ENCODE results near the gene DIO3. TPM values are rescaled to one million over a fixed set of nuclear protein-coding genes. Genes with fewer than 3 reads are reported as not detected.

DIO3 gene
- polyA plus RNA-seq, 1 donor from 2014 or later, result 49.2 TPM

DNA sequence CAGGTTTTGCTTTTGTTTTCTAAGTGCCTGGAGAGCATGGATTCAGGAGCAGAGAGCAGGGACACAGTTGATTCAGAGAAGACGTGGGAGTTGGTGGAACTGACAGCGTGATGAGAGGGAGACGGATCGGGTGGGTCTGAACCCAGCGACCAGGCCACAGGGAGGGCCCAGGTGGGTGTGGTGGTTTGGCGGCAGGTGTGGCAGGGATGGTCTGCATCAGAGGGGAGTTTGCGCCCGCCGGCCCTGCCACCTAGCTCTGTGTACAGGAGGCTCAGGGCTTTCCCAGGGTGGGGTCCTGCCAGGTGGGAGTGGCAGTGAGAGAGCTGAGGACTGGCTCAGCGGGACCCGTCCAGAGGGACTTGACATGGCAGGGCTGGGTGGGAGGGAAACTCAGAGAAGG is 33.3 kb upstream of the DIO3 start:
- Histone ChIP-seq H4K20me1 (ENCODE audit: insufficient read depth) (no peaks in the 10 kb centered on the region), H3K27me3 (ENCODE audit: insufficient read depth, low read depth, low read length) (no peaks in the 10 kb centered on the region), H3K36me3 (ENCODE audit: insufficient read depth, low read length) (no peaks in the 10 kb centered on the region), H3K9me2 (ENCODE audit: insufficient read depth, low read length) (no peaks in the 10 kb centered on the region), H3K79me2 (replicated peaks; ENCODE audit: insufficient read depth, low read length) (no peaks in the 10 kb centered on the region), H3F3A (ENCODE audit: insufficient read depth, low read length, poor library complexity, severe bottlenecking) (no peaks in the 10 kb centered on the region), H3K4me3 (ENCODE audit: low read length) (no peak overlapping the region), H3K9me3 (ENCODE audit: low read length) (no peaks in the 10 kb centered on the region), H3K9ac (ENCODE audit: low read length) (no peak overlapping the region), H2AFZ (ENCODE audit: low read depth, low read length) (no peak overlapping the region), H3K27ac (ENCODE audit: low read length) (no peak overlapping the region), H3K4me2 (ENCODE audit: low read length) (no peak overlapping the region)
- TF ChIP-seq RAD21 (conservative IDR thresholded peaks at IDR 0.05) (no peak), MXI1 (conservative IDR thresholded peaks at IDR 0.05; ENCODE audit: poor library complexity, severe bottlenecking) (no peak), TAF1 (IDR thresholded peaks at IDR 0.05; ENCODE audit: low read depth) (no peak), EP300 (conservative IDR thresholded peaks at IDR 0.05; ENCODE audit: poor library complexity, severe bottlenecking) (no peak), POLR2AphosphoS5 (IDR thresholded peaks at IDR 0.05) (no peak), SMC3 (conservative IDR thresholded peaks at IDR 0.05; ENCODE audit: poor library complexity) (no peak), EZH2 (IDR thresholded peaks at IDR 0.05; ENCODE audit: borderline replicate concordance, insufficient read depth, low read length, poor library complexity, severe bottlenecking) (no peak)
- TF ChIP-seq, protein P1, sequence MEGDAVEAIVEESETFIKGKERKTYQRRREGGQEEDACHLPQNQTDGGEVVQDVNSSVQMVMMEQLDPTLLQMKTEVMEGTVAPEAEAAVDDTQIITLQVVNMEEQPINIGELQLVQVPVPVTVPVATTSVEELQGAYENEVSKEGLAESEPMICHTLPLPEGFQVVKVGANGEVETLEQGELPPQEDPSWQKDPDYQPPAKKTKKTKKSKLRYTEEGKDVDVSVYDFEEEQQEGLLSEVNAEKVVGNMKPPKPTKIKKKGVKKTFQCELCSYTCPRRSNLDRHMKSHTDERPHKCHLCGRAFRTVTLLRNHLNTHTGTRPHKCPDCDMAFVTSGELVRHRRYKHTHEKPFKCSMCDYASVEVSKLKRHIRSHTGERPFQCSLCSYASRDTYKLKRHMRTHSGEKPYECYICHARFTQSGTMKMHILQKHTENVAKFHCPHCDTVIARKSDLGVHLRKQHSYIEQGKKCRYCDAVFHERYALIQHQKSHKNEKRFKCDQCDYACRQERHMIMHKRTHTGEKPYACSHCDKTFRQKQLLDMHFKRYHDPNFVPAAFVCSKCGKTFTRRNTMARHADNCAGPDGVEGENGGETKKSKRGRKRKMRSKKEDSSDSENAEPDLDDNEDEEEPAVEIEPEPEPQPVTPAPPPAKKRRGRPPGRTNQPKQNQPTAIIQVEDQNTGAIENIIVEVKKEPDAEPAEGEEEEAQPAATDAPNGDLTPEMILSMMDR (IDR thresholded peaks at IDR 0.05; ENCODE audit: poor library complexity, severe bottlenecking), result no peak
- TF ChIP-seq, protein P2, sequence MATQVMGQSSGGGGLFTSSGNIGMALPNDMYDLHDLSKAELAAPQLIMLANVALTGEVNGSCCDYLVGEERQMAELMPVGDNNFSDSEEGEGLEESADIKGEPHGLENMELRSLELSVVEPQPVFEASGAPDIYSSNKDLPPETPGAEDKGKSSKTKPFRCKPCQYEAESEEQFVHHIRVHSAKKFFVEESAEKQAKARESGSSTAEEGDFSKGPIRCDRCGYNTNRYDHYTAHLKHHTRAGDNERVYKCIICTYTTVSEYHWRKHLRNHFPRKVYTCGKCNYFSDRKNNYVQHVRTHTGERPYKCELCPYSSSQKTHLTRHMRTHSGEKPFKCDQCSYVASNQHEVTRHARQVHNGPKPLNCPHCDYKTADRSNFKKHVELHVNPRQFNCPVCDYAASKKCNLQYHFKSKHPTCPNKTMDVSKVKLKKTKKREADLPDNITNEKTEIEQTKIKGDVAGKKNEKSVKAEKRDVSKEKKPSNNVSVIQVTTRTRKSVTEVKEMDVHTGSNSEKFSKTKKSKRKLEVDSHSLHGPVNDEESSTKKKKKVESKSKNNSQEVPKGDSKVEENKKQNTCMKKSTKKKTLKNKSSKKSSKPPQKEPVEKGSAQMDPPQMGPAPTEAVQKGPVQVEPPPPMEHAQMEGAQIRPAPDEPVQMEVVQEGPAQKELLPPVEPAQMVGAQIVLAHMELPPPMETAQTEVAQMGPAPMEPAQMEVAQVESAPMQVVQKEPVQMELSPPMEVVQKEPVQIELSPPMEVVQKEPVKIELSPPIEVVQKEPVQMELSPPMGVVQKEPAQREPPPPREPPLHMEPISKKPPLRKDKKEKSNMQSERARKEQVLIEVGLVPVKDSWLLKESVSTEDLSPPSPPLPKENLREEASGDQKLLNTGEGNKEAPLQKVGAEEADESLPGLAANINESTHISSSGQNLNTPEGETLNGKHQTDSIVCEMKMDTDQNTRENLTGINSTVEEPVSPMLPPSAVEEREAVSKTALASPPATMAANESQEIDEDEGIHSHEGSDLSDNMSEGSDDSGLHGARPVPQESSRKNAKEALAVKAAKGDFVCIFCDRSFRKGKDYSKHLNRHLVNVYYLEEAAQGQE (IDR thresholded peaks at IDR 0.05; ENCODE audit: borderline replicate concordance), result no peak

DNA sequence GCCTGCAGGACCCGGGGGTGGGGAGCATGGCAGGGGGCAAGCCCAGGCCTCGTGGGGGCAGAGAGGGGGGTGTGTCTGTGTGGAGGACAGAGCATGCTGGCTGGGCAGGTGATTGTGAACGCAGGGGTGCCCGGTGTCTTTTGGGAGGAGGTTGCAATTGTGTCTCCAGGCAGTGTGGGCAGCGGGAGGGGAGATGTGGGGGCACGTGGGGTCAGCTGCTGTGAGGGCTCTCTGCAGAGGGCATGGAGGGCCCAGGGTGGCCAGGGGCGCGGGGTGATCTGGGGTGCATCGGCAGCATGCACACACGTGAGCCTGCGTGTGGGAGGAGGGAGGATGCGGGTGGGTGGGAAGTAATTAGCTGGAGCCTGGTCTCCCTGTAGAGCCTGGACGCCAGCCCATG is 32.2 kb upstream of the DIO3 start:
- no peaks in the 10 kb centered on the region for H4K20me1 ChIP-seq (ENCODE audit: insufficient read depth)
- H3K9me3 ChIP-seq (ENCODE audit: low read length), result no peaks in the 10 kb centered on the region
- TF ChIP-seq, protein P2 (IDR thresholded peaks at IDR 0.05; ENCODE audit: borderline replicate concordance), result no peak
- TF ChIP-seq RAD21 (conservative IDR thresholded peaks at IDR 0.05) (no peak), SMC3 (conservative IDR thresholded peaks at IDR 0.05; ENCODE audit: poor library complexity) (no peak), TAF1 (IDR thresholded peaks at IDR 0.05; ENCODE audit: low read depth) (no peak), POLR2AphosphoS5 (IDR thresholded peaks at IDR 0.05) (no peak), MXI1 (conservative IDR thresholded peaks at IDR 0.05; ENCODE audit: poor library complexity, severe bottlenecking) (no peak), EP300 (conservative IDR thresholded peaks at IDR 0.05; ENCODE audit: poor library complexity, severe bottlenecking) (no peak), EZH2 (IDR thresholded peaks at IDR 0.05; ENCODE audit: borderline replicate concordance, insufficient read depth, low read length, poor library complexity, severe bottlenecking) (no peak)
- TF ChIP-seq, protein P1 (IDR thresholded peaks at IDR 0.05; ENCODE audit: poor library complexity, severe bottlenecking), result no peak
- H3F3A ChIP-seq (ENCODE audit: insufficient read depth, low read length, poor library complexity, severe bottlenecking), result no peaks in the 10 kb centered on the region
- H3K9me2 ChIP-seq (ENCODE audit: insufficient read depth, low read length), result no peaks in the 10 kb centered on the region
- H3K36me3 ChIP-seq (ENCODE audit: insufficient read depth, low read length), result no peaks in the 10 kb centered on the region
- H3K4me3 ChIP-seq (ENCODE audit: low read length), result no peak overlapping the region
- H3K27ac ChIP-seq (ENCODE audit: low read length), result no peak overlapping the region
- no peaks in the 10 kb centered on the region for H3K79me2 ChIP-seq (replicated peaks; ENCODE audit: insufficient read depth, low read length)
- H2AFZ ChIP-seq (ENCODE audit: low read depth, low read length), result no peak overlapping the region
- no peak overlapping the region for H3K4me2 ChIP-seq (ENCODE audit: low read length)
- H3K27me3 ChIP-seq (ENCODE audit: insufficient read depth, low read depth, low read length), result no peaks in the 10 kb centered on the region
- no peak overlapping the region for H3K9ac ChIP-seq (ENCODE audit: low read length)

All from neural cell (in vitro differentiated cells).